Measurements from ENCODE around the gene TBC1D1.

GRCh38 chr4:38174801-38175200, 283.9 kb downstream of the TBC1D1 start:
- TF ChIP-seq CTCF (IDR thresholded peaks at IDR 0.05) = no peak
- TF ChIP-seq POLR2AphosphoS5 (IDR thresholded peaks at IDR 0.05) = no peak

All from esophagus muscularis mucosa (tissue), 3 donors.